Neuron (in vitro differentiated cells): Measurements from ENCODE around the gene CCDC126.

Experiments
- H2AFZ ChIP-seq: one replicate; pipeline ENCODE4 v1.6.1; 2013; ENCODE audit warnings: low read depth, mild to moderate bottlenecking, inconsistent platforms, low read length, moderate library complexity
- H3K27me3 ChIP-seq: one replicate; pipeline ENCODE4 v1.6.1; 2013; ENCODE audit warnings: low read length; ENCODE audit not compliant: insufficient read depth
- H3K36me3 ChIP-seq: one replicate; pipeline ENCODE4 v1.6.1; 2013; ENCODE audit warnings: low read length; ENCODE audit not compliant: insufficient read depth
- H3K4me1 ChIP-seq: one replicate; pipeline ENCODE4 v1.6.1; 2013; ENCODE audit warnings: low read length; ENCODE audit not compliant: insufficient read depth
- H3K4me3 ChIP-seq: 2 replicates; pipeline ENCODE4 v1.5.1; 2013; ENCODE audit warnings: mild to moderate bottlenecking, low read length, moderate library complexity
- H3K9me3 ChIP-seq: one replicate; pipeline ENCODE4 v1.6.1; 2013; ENCODE audit warnings: low read length

CCDC126 gene

GRCh38 chr7:23687011-23687410 lies 89.8 kb downstream of the CCDC126 start:
- Histone ChIP-seq H2AFZ (no peak overlapping the region), H3K27me3 (no peaks in the 10 kb centered on the region), H3K36me3 (peaks cover 40% of the 10 kb centered on the region), H3K4me3 (no peak overlapping the region), H3K4me1 (peaks cover 2% of the 10 kb centered on the region), H3K9me3 (no peaks in the 10 kb centered on the region)

- Histone ChIP-seq H3K4me3 (no peak overlapping the region), H3K9me3 (peaks cover 3% of the 10 kb centered on the region), H3K36me3 (peaks cover 45% of the 10 kb centered on the region), H3K4me1 (no peaks in the 10 kb centered on the region), H2AFZ (no peak overlapping the region), H3K27me3 (no peaks in the 10 kb centered on the region)
These were observed 92.0 kb downstream of the CCDC126 start for GRCh38 chr7:23689165-23689564.

GRCh38 chr7:23691320-23691719 lies 94.1 kb downstream of the CCDC126 start:
- Histone ChIP-seq H3K4me3 (no peak overlapping the region), H3K36me3 (peaks cover 48% of the 10 kb centered on the region), H2AFZ (no peak overlapping the region), H3K9me3 (peaks cover 5% of the 10 kb centered on the region), H3K27me3 (no peaks in the 10 kb centered on the region), H3K4me1 (no peaks in the 10 kb centered on the region)

GRCh38 chr7:23693224-23693623 lies 96.0 kb downstream of the CCDC126 start:
- Histone ChIP-seq H3K9me3 (peaks cover 5% of the 10 kb centered on the region), H3K27me3 (no peaks in the 10 kb centered on the region), H3K4me3 (no peak overlapping the region), H3K36me3 (peaks cover 56% of the 10 kb centered on the region), H3K4me1 (no peaks in the 10 kb centered on the region), H2AFZ (no peak overlapping the region)
